PC-9 (cell line): ENCODE measurements around the gene OR2J3. TPM values are rescaled to one million over a fixed set of nuclear protein-coding genes. Genes with fewer than 3 reads are reported as not detected.

Experiments
- BruUV-seq: library from RNA; stranded (reverse); fragments of 400-500 nt; replicated peaks from 2 replicates; lab custom pipeline; 2021; lab: Mats Ljungman, UMichigan
- CTCF ChIA-PET: fragments of 300-600 bp; sonication (Branson Sonifier 250); formaldehyde crosslinking; loops from one replicate; lab custom pipeline; 2022; ENCODE audit warnings: antibody characterized with exemption; lab: Charles Lee
- POLR2A ChIA-PET: fragments of 300-600 bp; sonication (Branson Sonifier 250); formaldehyde crosslinking; loops from one replicate; lab custom pipeline; 2022; ENCODE audit warnings: antibody characterized with exemption; ENCODE audit not compliant: unreplicated experiment; lab: Charles Lee
- DNase-seq, 2 experiments: peaks; one replicate each; pipeline versions ENCODE4 v3.0.0 to v3.0.0-alpha.2; 2015 to 2022; ENCODE audit warnings: mixed read lengths in 1 of 2
- H2AFZ ChIP-seq: fragments of 200-600 bp; sonication (generic); 2 replicates; pipeline ENCODE4 v1.8.1; 2017; ENCODE audit warnings: antibody characterized with exemption
- H3F3A ChIP-seq: fragments of 200-600 bp; sonication (generic); 2 replicates; pipeline ENCODE4 v1.8.1; 2017; ENCODE audit warnings: antibody characterized with exemption, mild to moderate bottlenecking, low read depth; ENCODE audit not compliant: insufficient read depth
- H3K27ac ChIP-seq: fragments of 200-600 bp; sonication (generic); 2 replicates; pipeline ENCODE4 v1.6.1; 2016; ENCODE audit warnings: mixed run types
- H3K27me3 ChIP-seq: fragments of 200-600 bp; sonication (generic); 2 replicates; pipeline ENCODE4 v1.6.1; 2016; ENCODE audit warnings: low read depth, mixed run types; ENCODE audit not compliant: insufficient read depth
- H3K36me3 ChIP-seq: fragments of 200-600 bp; sonication (generic); 2 replicates; pipeline ENCODE4 v1.6.1; 2016; ENCODE audit warnings: low read depth, mixed run types
- H3K4me1 ChIP-seq: fragments of 200-600 bp; sonication (generic); replicated peaks from 2 replicates; pipeline ENCODE4 v1.6.1; 2016; ENCODE audit warnings: mixed run types; ENCODE audit not compliant: insufficient read depth
- H3K4me2 ChIP-seq: fragments of 200-600 bp; sonication (generic); 2 replicates; pipeline ENCODE4 v1.6.1; 2017; ENCODE audit warnings: mixed run types
- H3K4me3 ChIP-seq: fragments of 200-600 bp; sonication (generic); 2 replicates; pipeline ENCODE4 v1.6.1; 2016; ENCODE audit warnings: mixed run types
- H3K79me2 ChIP-seq: fragments of 200-600 bp; sonication (generic); 2 replicates; pipeline ENCODE4 v1.6.1; 2017; ENCODE audit warnings: low read depth, mixed run types
- H3K9me2 ChIP-seq: fragments of 200-600 bp; sonication (generic); 2 replicates; pipeline ENCODE4 v1.8.1; 2017; ENCODE audit warnings: mild to moderate bottlenecking; ENCODE audit not compliant: insufficient read depth
- H3K9me3 ChIP-seq: fragments of 200-600 bp; sonication (generic); 2 replicates; pipeline ENCODE4 v1.8.1; 2016; ENCODE audit warnings: low read depth; ENCODE audit not compliant: insufficient read depth
- H4K20me1 ChIP-seq: fragments of 200-600 bp; sonication (generic); 2 replicates; pipeline ENCODE4 v1.8.1; 2017; ENCODE audit not compliant: insufficient read depth
- EZH2 ChIP-seq: fragments of 200-600 bp; sonication (generic); IDR thresholded peaks from 2 replicates; pipeline ENCODE4 v1.8.0; 2017; ENCODE audit warnings: antibody characterized with exemption, low read depth
- intact Hi-C: fragments of 100-400 bp; cut with micrococcal nuclease; formaldehyde crosslinking; loops from one replicate; pipeline ENCODE4 v1.10.0; 2022; ENCODE audit not compliant: unreplicated experiment
- total RNA-seq: library from RNA; stranded (reverse); gene quantifications from 2 replicates; pipeline ENCODE4 v1.2.3, GENCODE V29; 2021
- TF ChIP-seq, protein P1 (sequence below): fragments of 200-600 bp; sonication (generic); conservative IDR thresholded peaks from 2 replicates; pipeline ENCODE4 v1.6.1; 2017; ENCODE audit warnings: mixed run types, antibody characterized with exemption, mild to moderate bottlenecking, moderate library complexity

Gene OR2J3
- total RNA-seq, 1 experiment from 2014 or later = not detected

DNA sequence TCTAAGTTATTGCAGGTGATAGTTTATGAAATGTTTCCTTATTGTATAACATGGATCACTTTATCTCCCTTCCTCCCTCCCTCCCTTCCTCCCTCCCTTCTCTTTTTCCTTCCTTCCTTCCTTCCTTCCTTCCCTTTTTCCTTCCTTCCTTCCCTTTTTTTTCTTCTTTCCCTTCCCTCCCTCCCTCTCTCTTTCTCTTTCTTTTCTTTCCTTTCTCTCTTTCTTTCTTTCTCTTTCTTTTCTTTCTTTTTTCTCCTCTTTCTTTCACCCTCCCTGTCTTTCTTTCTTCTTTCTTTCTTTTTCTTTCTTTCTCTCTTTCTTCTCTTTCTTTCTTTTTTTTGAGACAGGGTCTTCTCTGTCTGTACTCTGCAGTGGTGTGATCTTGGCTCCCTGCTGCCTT is 26.5 kb upstream of the OR2J3 start:
- POLR2A ChIA-PET = no interaction called here

DNA sequence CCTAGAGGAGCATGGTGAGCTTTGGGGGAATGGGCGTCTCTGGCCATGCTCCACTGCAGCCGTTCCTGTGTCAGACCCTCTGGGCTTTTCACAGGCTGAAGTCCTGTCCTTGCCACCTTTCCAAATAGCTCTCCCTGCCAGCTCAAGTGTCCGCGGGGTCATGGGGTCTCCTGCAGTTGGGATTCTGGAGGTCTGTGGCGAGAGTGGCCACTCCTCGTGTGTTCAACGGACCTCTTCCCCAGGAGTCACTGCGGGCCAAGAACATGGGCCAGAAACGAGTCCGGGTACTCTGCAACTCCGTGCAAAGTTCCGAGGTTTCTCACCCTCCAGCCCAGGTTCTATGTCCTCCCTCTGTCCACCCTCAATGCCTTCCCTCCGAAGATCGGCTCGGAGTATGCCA is 25.4 kb upstream of the OR2J3 start:
- no peaks in the 10 kb centered on the region for H3F3A ChIP-seq
- ChIA-PET POLR2A (no interaction called here), CTCF (no interaction called here)

More for the DNA sequence above, 26.5 kb upstream of the OR2J3 start:
- BruUV-seq = no TSS peak
- Histone ChIP-seq H3K79me2 (no peaks in the 10 kb centered on the region), H3K4me3 (no peak overlapping the region), H3K4me2 (no peak overlapping the region), H3K9me2 (no peaks in the 10 kb centered on the region), H3K9me3 (no peaks in the 10 kb centered on the region), H4K20me1 (no peaks in the 10 kb centered on the region), H3K36me3 (no peaks in the 10 kb centered on the region), H3K4me1 (no peaks in the 10 kb centered on the region), H2AFZ (no peak overlapping the region), H3K27me3 (peaks cover 7% of the 10 kb centered on the region; the same call in 1 of the 2 replicates), H3K27ac (no peak overlapping the region), H3F3A (no peaks in the 10 kb centered on the region)
- no peak for DNase-seq
- CTCF ChIA-PET = no interaction called here
- TF ChIP-seq EZH2 = no peak
- TF ChIP-seq, protein P1, sequence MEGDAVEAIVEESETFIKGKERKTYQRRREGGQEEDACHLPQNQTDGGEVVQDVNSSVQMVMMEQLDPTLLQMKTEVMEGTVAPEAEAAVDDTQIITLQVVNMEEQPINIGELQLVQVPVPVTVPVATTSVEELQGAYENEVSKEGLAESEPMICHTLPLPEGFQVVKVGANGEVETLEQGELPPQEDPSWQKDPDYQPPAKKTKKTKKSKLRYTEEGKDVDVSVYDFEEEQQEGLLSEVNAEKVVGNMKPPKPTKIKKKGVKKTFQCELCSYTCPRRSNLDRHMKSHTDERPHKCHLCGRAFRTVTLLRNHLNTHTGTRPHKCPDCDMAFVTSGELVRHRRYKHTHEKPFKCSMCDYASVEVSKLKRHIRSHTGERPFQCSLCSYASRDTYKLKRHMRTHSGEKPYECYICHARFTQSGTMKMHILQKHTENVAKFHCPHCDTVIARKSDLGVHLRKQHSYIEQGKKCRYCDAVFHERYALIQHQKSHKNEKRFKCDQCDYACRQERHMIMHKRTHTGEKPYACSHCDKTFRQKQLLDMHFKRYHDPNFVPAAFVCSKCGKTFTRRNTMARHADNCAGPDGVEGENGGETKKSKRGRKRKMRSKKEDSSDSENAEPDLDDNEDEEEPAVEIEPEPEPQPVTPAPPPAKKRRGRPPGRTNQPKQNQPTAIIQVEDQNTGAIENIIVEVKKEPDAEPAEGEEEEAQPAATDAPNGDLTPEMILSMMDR = no peak
- intact Hi-C loops = no loop called here

DNA sequence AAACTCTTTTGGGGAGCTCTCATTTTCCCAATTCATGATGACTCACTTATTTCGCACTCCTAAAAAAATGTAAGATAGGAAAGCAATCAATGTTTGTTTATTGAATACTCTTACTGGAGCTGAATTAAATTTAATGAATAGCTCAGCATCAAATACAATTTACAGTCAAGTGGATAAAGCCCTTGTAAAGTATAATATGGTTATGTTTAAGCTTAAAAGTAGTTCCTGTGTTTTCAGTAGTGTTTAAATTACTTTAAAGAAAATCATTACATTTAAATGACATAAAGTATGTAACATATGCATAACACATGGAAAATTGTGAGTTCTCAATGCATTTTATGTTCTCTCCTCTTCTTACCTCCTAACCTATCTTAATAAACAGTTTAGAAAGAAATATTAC is 20.6 kb upstream of the OR2J3 start, which contains the start of gene OR2B3:
OR2B3 (minus strand) TSS at position 101 of the 400 bp plus-strand sequence; CDS start at position 36, 65 bp downstream.
- H3K9me2 ChIP-seq = no peaks in the 10 kb centered on the region
- H3K36me3 ChIP-seq = no peaks in the 10 kb centered on the region
- ChIA-PET CTCF (no interaction called here), POLR2A (no interaction called here)
- H3K27ac ChIP-seq = no peak within 1 kb of the TSS
- H3K9me3 ChIP-seq = no peaks in the 10 kb centered on the region
- no peak within 1 kb of the TSS for H2AFZ ChIP-seq
- BruUV-seq = no TSS peak
- peaks cover 7% of the 10 kb centered on the region; the same call in 1 of the 2 replicates for H3K27me3 ChIP-seq
- TF ChIP-seq EZH2 = no peak
- TF ChIP-seq, protein P1 = no peak
- H3K4me3 ChIP-seq = no peak within 1 kb of the TSS
- DNase-seq = no peak
- intact Hi-C loops = no loop called here
- H3F3A ChIP-seq = no peaks in the 10 kb centered on the region
- no peaks in the 10 kb centered on the region for H3K79me2 ChIP-seq
- no peaks in the 10 kb centered on the region for H4K20me1 ChIP-seq
- H3K4me2 ChIP-seq = no peak within 1 kb of the TSS
- no peaks in the 10 kb centered on the region for H3K4me1 ChIP-seq

More for the DNA sequence above, 25.4 kb upstream of the OR2J3 start:
- peak overlapping the region; percentile 58; the same call in 1 of the 2 replicates for H2AFZ ChIP-seq
- H3K9me2 ChIP-seq = no peaks in the 10 kb centered on the region
- H3K79me2 ChIP-seq = no peaks in the 10 kb centered on the region
- no peak overlapping the region for H3K27ac ChIP-seq
- H3K4me3 ChIP-seq = no peak overlapping the region
- TF ChIP-seq EZH2 = no peak
- TF ChIP-seq, protein P1 = no peak
- BruUV-seq = no TSS peak
- H3K36me3 ChIP-seq = no peaks in the 10 kb centered on the region
- no peaks in the 10 kb centered on the region for H3K4me1 ChIP-seq
- peaks cover 7% of the 10 kb centered on the region; the same call in 1 of the 2 replicates for H3K27me3 ChIP-seq
- H4K20me1 ChIP-seq = no peaks in the 10 kb centered on the region
- no peak for DNase-seq
- intact Hi-C loops = no loop called here
- no peaks in the 10 kb centered on the region for H3K9me3 ChIP-seq
- no peak overlapping the region for H3K4me2 ChIP-seq
